SK-N-SH treated with all-trans-retinoic acid at 6 μM for 48 hours (cell line): Measurements from ENCODE around the gene PUM1.

ENCODE experiments used
- ATAC-seq: fragments of 200-7000 bp; cut with Tn5 transposase; 3 replicates; pipeline ENCODE4 v1.9.1; 2020; ENCODE audit warnings: mild to moderate bottlenecking, moderate library complexity
- ARNTL ChIP-seq: fragments of 450-650 bp; formaldehyde crosslinking; IDR thresholded peaks from 2 replicates; pipeline ENCODE4 v1.5.0; 2020; ENCODE audit warnings: low read depth, mild to moderate bottlenecking, moderate library complexity, borderline replicate concordance
- BACH2 ChIP-seq: fragments of 250-450 bp; sonication (Bioruptor Pico); IDR thresholded peaks from 2 replicates; pipeline ENCODE4 v1.9.0; 2021; ENCODE audit warnings: mild to moderate bottlenecking, borderline replicate concordance
- CSDC2 ChIP-seq: fragments of 250-450 bp; sonication (Bioruptor Pico); IDR thresholded peaks from 2 replicates; pipeline ENCODE4 v1.5.0; 2020; ENCODE audit warnings: mild to moderate bottlenecking, moderate library complexity
- ESRRG ChIP-seq: fragments of 250-450 bp; sonication (Bioruptor Pico); IDR thresholded peaks from 2 replicates; pipeline ENCODE4 v1.6.1; 2021; ENCODE audit warnings: mild to moderate bottlenecking
- GLIS3 ChIP-seq: fragments of 250-450 bp; sonication (Bioruptor Pico); IDR thresholded peaks from 2 replicates; pipeline ENCODE4 v1.5.0; 2020; ENCODE audit warnings: mild to moderate bottlenecking, moderate library complexity
- ISL1 ChIP-seq: fragments of 250-450 bp; sonication (Bioruptor Pico); IDR thresholded peaks from 2 replicates; pipeline ENCODE4 v2.1.2; 2022; ENCODE audit warnings: mild to moderate bottlenecking, moderate library complexity
- OSR1 ChIP-seq: fragments of 250-450 bp; sonication (Bioruptor Pico); IDR thresholded peaks from 2 replicates; pipeline ENCODE4 v1.8.0; 2022; ENCODE audit warnings: moderate library complexity, mild to moderate bottlenecking, inconsistent platforms
- PPARA ChIP-seq: fragments of 250-450 bp; sonication (Bioruptor Pico); IDR thresholded peaks from 2 replicates; pipeline ENCODE4 v1.5.0; 2020; ENCODE audit warnings: mild to moderate bottlenecking, borderline replicate concordance
- RARB ChIP-seq: fragments of 250-450 bp; sonication (Bioruptor Pico); IDR thresholded peaks from 2 replicates; pipeline ENCODE4 v1.8.0; 2021; ENCODE audit warnings: mild to moderate bottlenecking, moderate library complexity
- SNAI2 ChIP-seq: fragments of 250-450 bp; sonication (Bioruptor Pico); IDR thresholded peaks from 2 replicates; pipeline ENCODE4 v1.5.0; 2020; ENCODE audit warnings: mild to moderate bottlenecking, moderate library complexity
- TCF4 ChIP-seq: fragments of 250-450 bp; sonication (Bioruptor Pico); IDR thresholded peaks from 2 replicates; pipeline ENCODE4 v1.8.0; 2021; ENCODE audit warnings: mild to moderate bottlenecking, moderate library complexity, borderline replicate concordance
- TOX ChIP-seq: fragments of 250-450 bp; sonication (Bioruptor Pico); IDR thresholded peaks from 2 replicates; pipeline ENCODE4 v1.8.0; 2021; ENCODE audit warnings: mild to moderate bottlenecking, moderate library complexity, borderline replicate concordance
- ZC3H10 ChIP-seq: fragments of 250-450 bp; sonication (Bioruptor Pico); IDR thresholded peaks from 2 replicates; pipeline ENCODE4 v1.5.1; 2021; ENCODE audit warnings: mild to moderate bottlenecking, moderate library complexity
- ZFP3 ChIP-seq: fragments of 250-450 bp; sonication (Bioruptor Pico); IDR thresholded peaks from 2 replicates; pipeline ENCODE4 v1.5.0; 2020; ENCODE audit warnings: mild to moderate bottlenecking, moderate library complexity
- ZFP30 ChIP-seq: fragments of 450-650 bp; formaldehyde crosslinking; IDR thresholded peaks from 2 replicates; pipeline ENCODE4 v1.5.0; 2022; ENCODE audit warnings: mild to moderate bottlenecking, moderate library complexity
- ZNF565 ChIP-seq: fragments of 450-650 bp; formaldehyde crosslinking; conservative IDR thresholded peaks from 2 replicates; pipeline ENCODE4 v1.5.0; 2020; ENCODE audit warnings: low read depth, mild to moderate bottlenecking, moderate library complexity
- ZNF70 ChIP-seq: fragments of 450-650 bp; formaldehyde crosslinking; IDR thresholded peaks from 2 replicates; pipeline ENCODE4 v1.5.0; 2020; ENCODE audit warnings: mild to moderate bottlenecking, moderate library complexity
- ZNF8 ChIP-seq: fragments of 450-650 bp; formaldehyde crosslinking; IDR thresholded peaks from 2 replicates; pipeline ENCODE4 v1.5.0; 2020; ENCODE audit warnings: mild to moderate bottlenecking, moderate library complexity
- TF ChIP-seq, protein P1 (sequence below): fragments of 250-450 bp; sonication (Bioruptor Pico); IDR thresholded peaks from 2 replicates; pipeline ENCODE4 v1.8.0; 2020; ENCODE audit warnings: mild to moderate bottlenecking, moderate library complexity, borderline replicate concordance
- TF ChIP-seq, protein P2 (sequence below): fragments of 250-450 bp; sonication (Bioruptor Pico); IDR thresholded peaks from 2 replicates; pipeline ENCODE4 v1.8.0; 2021; ENCODE audit warnings: low read depth, mild to moderate bottlenecking, moderate library complexity, borderline replicate concordance
- TF ChIP-seq, protein P3 (sequence below): fragments of 250-450 bp; sonication (Bioruptor Pico); IDR thresholded peaks from 2 replicates; pipeline ENCODE4 v1.5.1; 2020; ENCODE audit warnings: low read depth, mild to moderate bottlenecking, moderate library complexity
- TF ChIP-seq, protein P4 (sequence below): fragments of 250-450 bp; sonication (Bioruptor Pico); IDR thresholded peaks from 2 replicates; pipeline ENCODE4 v1.5.0; 2020; ENCODE audit warnings: mild to moderate bottlenecking, moderate library complexity
- TF ChIP-seq, protein P5 (sequence below): fragments of 250-450 bp; sonication (Bioruptor Pico); IDR thresholded peaks from 2 replicates; pipeline ENCODE4 v1.5.1; 2021; ENCODE audit warnings: mild to moderate bottlenecking, moderate library complexity

PUM1 gene

DNA sequence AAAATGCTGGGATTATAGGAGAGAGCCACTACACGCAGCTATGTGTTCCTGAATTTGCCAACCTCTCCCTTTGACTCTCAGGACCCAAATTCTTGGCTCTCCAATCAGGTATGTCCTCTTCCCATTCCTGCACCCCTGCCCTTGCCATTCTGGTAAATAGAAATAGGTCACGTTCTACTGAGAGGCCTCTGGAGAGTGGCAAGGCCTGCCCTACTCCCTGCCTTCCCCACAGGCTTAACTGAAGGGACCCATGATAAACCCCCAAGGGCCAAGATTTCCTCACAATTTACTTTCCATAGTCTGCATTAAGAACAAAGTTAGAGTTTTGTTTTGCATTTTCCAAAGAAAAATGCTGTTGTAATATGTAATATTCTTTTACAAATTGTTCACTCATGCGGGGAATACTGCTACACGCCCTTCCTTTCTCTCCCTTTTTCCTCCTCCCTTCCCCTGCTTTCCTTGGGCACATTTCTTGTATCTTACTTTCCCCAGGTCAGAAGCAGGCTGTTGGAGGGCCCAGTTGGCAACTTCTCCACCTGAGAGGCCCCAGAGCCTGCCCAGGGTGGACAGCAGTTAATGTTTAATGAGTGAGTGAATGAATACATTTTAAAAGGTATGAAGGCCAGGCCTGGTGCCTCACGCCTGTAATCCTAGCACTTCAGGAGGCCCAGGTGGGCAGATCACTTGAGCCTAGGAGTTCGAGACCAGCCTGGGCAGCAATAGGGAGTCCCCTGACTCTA is 33.9 kb upstream of the PUM1 start:
- no peak for ATAC-seq
- TF ChIP-seq ZNF565 (CRISPR knock-in tag) (no peak), TOX (CRISPR knock-in tag) (no peak), ZFP30 (CRISPR knock-in tag) (no peak), ISL1 (CRISPR knock-in tag) (no peak), ZNF8 (CRISPR knock-in tag) (no peak), CSDC2 (CRISPR knock-in tag) (no peak), BACH2 (CRISPR knock-in tag) (no peak), ARNTL (no peak), ZFP3 (CRISPR knock-in tag) (no peak), ZNF70 (CRISPR knock-in tag) (no peak), RARB (CRISPR knock-in tag) (no peak), ZC3H10 (no peak), PPARA (no peak), ESRRG (CRISPR knock-in tag) (no peak), TCF4 (CRISPR knock-in tag) (no peak)
- TF ChIP-seq, protein P1, sequence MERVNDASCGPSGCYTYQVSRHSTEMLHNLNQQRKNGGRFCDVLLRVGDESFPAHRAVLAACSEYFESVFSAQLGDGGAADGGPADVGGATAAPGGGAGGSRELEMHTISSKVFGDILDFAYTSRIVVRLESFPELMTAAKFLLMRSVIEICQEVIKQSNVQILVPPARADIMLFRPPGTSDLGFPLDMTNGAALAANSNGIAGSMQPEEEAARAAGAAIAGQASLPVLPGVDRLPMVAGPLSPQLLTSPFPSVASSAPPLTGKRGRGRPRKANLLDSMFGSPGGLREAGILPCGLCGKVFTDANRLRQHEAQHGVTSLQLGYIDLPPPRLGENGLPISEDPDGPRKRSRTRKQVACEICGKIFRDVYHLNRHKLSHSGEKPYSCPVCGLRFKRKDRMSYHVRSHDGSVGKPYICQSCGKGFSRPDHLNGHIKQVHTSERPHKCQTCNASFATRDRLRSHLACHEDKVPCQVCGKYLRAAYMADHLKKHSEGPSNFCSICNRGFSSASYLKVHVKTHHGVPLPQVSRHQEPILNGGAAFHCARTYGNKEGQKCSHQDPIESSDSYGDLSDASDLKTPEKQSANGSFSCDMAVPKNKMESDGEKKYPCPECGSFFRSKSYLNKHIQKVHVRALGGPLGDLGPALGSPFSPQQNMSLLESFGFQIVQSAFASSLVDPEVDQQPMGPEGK (CRISPR knock-in tag), result no peak
- TF ChIP-seq, protein P2, sequence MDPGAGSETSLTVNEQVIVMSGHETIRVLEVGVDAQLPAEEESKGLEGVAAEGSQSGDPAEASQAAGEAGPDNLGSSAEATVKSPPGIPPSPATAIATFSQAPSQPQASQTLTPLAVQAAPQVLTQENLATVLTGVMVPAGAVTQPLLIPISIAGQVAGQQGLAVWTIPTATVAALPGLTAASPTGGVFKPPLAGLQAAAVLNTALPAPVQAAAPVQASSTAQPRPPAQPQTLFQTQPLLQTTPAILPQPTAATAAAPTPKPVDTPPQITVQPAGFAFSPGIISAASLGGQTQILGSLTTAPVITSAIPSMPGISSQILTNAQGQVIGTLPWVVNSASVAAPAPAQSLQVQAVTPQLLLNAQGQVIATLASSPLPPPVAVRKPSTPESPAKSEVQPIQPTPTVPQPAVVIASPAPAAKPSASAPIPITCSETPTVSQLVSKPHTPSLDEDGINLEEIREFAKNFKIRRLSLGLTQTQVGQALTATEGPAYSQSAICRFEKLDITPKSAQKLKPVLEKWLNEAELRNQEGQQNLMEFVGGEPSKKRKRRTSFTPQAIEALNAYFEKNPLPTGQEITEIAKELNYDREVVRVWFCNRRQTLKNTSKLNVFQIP (CRISPR knock-in tag), result no peak
- TF ChIP-seq, protein P3, sequence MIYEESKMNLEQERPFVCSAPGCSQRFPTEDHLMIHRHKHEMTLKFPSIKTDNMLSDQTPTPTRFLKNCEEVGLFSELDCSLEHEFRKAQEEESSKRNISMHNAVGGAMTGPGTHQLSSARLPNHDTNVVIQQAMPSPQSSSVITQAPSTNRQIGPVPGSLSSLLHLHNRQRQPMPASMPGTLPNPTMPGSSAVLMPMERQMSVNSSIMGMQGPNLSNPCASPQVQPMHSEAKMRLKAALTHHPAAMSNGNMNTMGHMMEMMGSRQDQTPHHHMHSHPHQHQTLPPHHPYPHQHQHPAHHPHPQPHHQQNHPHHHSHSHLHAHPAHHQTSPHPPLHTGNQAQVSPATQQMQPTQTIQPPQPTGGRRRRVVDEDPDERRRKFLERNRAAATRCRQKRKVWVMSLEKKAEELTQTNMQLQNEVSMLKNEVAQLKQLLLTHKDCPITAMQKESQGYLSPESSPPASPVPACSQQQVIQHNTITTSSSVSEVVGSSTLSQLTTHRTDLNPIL (CRISPR knock-in tag), result no peak
- TF ChIP-seq, protein P4, sequence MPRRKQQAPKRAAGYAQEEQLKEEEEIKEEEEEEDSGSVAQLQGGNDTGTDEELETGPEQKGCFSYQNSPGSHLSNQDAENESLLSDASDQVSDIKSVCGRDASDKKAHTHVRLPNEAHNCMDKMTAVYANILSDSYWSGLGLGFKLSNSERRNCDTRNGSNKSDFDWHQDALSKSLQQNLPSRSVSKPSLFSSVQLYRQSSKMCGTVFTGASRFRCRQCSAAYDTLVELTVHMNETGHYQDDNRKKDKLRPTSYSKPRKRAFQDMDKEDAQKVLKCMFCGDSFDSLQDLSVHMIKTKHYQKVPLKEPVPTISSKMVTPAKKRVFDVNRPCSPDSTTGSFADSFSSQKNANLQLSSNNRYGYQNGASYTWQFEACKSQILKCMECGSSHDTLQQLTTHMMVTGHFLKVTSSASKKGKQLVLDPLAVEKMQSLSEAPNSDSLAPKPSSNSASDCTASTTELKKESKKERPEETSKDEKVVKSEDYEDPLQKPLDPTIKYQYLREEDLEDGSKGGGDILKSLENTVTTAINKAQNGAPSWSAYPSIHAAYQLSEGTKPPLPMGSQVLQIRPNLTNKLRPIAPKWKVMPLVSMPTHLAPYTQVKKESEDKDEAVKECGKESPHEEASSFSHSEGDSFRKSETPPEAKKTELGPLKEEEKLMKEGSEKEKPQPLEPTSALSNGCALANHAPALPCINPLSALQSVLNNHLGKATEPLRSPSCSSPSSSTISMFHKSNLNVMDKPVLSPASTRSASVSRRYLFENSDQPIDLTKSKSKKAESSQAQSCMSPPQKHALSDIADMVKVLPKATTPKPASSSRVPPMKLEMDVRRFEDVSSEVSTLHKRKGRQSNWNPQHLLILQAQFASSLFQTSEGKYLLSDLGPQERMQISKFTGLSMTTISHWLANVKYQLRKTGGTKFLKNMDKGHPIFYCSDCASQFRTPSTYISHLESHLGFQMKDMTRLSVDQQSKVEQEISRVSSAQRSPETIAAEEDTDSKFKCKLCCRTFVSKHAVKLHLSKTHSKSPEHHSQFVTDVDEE (CRISPR knock-in tag), result no peak

DNA sequence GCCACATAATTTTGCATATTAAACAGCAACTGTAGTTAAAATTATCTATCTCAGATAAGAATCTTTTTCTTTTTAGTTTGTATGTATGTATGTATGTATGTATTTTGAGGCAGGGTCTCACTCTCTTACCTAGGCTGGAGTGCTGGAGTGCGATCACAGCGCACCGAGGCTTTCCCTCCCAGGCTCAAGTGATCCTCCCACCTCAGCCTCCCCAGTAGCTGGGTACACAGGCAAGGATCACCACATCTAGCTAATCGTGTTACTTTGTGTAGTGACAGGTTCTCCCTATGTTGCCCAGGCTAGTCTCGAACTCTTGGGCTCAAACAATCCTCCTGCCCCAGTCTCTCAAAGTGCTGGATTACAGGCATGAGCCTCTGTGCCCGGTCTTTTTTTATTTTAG is 30.5 kb upstream of the PUM1 start:
- no peak for TF ChIP-seq ZNF70 (CRISPR knock-in tag)
- TF ChIP-seq ISL1 (CRISPR knock-in tag), result no peak
- no peak for TF ChIP-seq SNAI2
- TF ChIP-seq ESRRG (CRISPR knock-in tag), result no peak
- TF ChIP-seq, protein P5, sequence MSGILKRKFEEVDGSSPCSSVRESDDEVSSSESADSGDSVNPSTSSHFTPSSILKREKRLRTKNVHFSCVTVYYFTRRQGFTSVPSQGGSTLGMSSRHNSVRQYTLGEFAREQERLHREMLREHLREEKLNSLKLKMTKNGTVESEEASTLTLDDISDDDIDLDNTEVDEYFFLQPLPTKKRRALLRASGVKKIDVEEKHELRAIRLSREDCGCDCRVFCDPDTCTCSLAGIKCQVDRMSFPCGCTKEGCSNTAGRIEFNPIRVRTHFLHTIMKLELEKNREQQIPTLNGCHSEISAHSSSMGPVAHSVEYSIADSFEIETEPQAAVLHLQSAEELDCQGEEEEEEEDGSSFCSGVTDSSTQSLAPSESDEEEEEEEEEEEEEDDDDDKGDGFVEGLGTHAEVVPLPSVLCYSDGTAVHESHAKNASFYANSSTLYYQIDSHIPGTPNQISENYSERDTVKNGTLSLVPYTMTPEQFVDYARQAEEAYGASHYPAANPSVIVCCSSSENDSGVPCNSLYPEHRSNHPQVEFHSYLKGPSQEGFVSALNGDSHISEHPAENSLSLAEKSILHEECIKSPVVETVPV, result no peak
- no peak for TF ChIP-seq ARNTL
- TF ChIP-seq OSR1 (CRISPR knock-in tag), result no peak
- TF ChIP-seq, protein P1 (CRISPR knock-in tag), result no peak
- TF ChIP-seq ZNF8 (CRISPR knock-in tag), result no peak
- no peak for TF ChIP-seq GLIS3
- TF ChIP-seq TCF4 (CRISPR knock-in tag), result no peak
- no peak for TF ChIP-seq RARB (CRISPR knock-in tag)
- no peak for TF ChIP-seq CSDC2 (CRISPR knock-in tag)
- no peak for TF ChIP-seq ZNF565 (CRISPR knock-in tag)
- peak; percentile 48 for ATAC-seq
